Fibroblast of the aortic adventitia (primary cell): Measurements from ENCODE around the gene ALG12. TPM values are rescaled to one million over a fixed set of nuclear protein-coding genes. Genes with fewer than 3 reads are reported as not detected.

ENCODE experiments used
- DNase-seq: peaks from one replicate; pipeline ENCODE4 v3.0.0-alpha.2; 2010; ENCODE audit warnings: low read depth
- H3K4me3 ChIP-seq: 2 replicates; pipeline ENCODE4 v1.5.1; 2011; ENCODE audit warnings: low read depth, mild to moderate bottlenecking, control low read depth, low read length, moderate library complexity
- total RNA-seq: library from RNA; depleted of rRNA; stranded (reverse); fragments of >200 nt; gene quantifications from 2 replicates; pipeline ENCODE4 v1.2.3, GENCODE V29; 2012; ENCODE audit warnings: low replicate concordance
- TF ChIP-seq, protein P1 (sequence below): IDR thresholded peaks from 2 replicates; pipeline ENCODE4 v1.5.1; 2011; ENCODE audit warnings: mild to moderate bottlenecking, low read length, control low read depth, inconsistent platforms; ENCODE audit not compliant: insufficient read depth

The ALG12 gene
- total RNA-seq, 1 donor: 19.9 TPM

- no peak overlapping the region for H3K4me3 ChIP-seq
- TF ChIP-seq, protein P1, sequence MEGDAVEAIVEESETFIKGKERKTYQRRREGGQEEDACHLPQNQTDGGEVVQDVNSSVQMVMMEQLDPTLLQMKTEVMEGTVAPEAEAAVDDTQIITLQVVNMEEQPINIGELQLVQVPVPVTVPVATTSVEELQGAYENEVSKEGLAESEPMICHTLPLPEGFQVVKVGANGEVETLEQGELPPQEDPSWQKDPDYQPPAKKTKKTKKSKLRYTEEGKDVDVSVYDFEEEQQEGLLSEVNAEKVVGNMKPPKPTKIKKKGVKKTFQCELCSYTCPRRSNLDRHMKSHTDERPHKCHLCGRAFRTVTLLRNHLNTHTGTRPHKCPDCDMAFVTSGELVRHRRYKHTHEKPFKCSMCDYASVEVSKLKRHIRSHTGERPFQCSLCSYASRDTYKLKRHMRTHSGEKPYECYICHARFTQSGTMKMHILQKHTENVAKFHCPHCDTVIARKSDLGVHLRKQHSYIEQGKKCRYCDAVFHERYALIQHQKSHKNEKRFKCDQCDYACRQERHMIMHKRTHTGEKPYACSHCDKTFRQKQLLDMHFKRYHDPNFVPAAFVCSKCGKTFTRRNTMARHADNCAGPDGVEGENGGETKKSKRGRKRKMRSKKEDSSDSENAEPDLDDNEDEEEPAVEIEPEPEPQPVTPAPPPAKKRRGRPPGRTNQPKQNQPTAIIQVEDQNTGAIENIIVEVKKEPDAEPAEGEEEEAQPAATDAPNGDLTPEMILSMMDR: no peak
- no peak for DNase-seq
Measured at GRCh38 chr22:49900441-49901230, 17.6 kb downstream of the ALG12 start.

GRCh38 chr22:49899530-49899929 is 18.7 kb downstream of the ALG12 start:
- no peak for DNase-seq
- no peak overlapping the region for H3K4me3 ChIP-seq
- TF ChIP-seq, protein P1: no peak

DNA sequence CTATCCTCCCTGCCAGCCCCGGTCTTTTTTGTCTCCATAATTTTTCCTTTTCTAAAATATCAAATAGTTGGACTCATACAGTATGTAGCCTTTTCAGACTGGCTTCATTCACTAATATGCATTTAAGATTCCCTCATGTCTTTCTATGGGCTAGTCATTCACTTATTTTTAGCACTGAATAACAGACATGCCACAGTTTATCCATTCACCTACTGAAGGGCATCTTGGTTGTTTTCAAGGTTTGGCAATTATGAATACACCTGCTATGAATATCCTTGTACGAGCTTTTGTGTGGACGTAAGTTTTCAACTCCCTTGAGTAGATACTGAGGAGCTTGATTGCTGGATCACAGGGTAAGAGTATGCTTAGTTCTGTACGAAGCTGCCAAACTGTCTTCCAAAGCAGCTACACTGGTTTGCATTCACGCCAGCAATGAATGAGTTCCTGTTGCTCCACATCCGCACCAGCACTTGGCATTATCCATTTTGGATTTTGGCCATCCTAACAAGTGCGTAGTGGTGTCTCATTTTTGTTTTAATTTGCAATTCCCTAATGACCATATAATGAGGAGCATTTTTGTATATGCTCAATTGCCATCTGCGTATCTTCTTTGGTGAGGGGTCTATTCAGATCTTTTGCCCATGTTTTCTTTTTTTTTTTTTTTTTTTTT is 21.1 kb downstream of the ALG12 start:
- TF ChIP-seq, protein P1: no peak
- no peak overlapping the region for H3K4me3 ChIP-seq
- DNase-seq: no peak

DNA sequence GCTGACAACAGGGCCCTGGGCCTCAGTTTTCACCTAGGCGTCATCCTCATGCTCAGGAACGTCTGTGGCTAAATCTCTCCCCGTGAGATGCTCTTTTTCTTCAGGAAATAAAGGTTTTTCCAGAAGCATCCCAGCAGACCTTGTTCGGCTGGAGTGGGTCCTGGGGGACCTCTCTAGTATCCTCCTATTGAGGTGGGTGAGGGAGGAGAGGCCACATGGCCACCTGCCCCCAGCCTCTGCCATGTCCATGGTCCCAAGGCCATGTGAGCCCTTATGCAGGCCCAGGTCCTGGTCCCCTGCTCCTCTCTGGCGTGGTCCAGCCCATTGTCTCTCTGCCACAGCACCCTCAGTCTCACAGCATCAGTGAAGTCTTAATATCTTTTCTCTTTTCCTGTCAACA is 22.0 kb downstream of the ALG12 start:
- TF ChIP-seq, protein P1: no peak

DNA sequence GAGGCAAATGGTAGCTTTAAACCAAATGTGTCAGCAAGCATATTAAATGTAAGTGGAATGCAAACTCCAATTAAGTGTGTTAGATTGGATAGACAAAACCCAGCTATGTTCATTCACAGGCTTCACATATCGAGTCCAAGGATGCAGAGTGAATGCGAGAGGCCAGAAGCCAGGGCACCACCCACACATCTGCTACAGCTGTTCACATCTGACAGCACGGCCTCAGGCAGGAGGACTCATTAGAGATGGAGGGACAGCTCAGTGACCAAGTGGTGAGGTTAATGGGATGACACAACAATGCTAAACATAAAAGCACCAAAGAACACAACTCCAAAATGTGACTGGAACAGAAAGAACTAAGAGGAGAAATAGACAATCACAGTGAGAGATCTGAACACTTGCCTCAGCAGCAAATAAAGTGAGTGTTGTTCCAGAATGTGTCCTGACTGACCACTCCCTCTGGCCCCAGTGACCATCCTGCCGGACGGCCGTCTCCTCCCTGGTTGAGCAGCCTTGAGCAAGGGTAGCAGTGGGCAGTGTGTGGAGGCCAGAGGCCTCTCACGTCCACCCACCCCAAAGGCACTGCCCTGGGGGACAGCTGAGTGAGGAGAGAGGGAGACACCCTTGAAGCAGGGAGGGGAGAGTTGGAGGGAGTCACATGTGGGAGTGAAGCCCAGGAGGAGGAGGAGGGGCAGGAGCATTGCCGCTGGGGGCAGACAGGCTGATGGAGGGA is 23.8 kb downstream of the ALG12 start:
- no peak overlapping the region for H3K4me3 ChIP-seq
- no peak for DNase-seq
- TF ChIP-seq, protein P1: no peak

More for the DNA sequence above, 22.0 kb downstream of the ALG12 start:
- H3K4me3 ChIP-seq: no peak overlapping the region
- no peak for DNase-seq

DNA sequence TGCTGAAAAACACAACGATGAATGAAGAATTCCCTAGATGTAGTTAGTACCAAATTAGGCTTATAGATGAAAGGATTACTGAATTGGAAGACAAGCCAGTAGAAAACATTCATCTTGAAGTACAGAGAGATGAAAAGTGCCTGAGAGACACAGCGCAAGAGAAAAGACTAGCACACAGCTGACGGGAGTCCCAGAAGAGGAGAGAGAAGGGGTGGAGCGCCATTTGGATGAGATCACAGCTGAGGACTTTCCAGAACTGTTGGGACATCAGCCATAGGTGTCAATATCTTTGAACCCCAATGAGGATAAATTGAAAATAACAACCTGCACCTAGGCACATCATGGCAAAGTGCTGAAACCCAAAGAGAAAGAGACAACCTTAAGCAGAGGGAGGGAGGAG is 25.2 kb downstream of the ALG12 start:
- TF ChIP-seq, protein P1: no peak
- no peak for DNase-seq
- H3K4me3 ChIP-seq: no peak overlapping the region
